Osteocyte (in vitro differentiated cells): ENCODE measurements around the gene CBR3. TPM values are rescaled to one million over a fixed set of nuclear protein-coding genes. Genes with fewer than 3 reads are reported as not detected.

ENCODE experiments used
- DNase-seq: peaks from one replicate; pipeline ENCODE4 v3.0.0; 2021; ENCODE audit warnings: mixed read lengths; ENCODE audit not compliant: unreplicated experiment; ENCODE audit errors: extremely low spot score
- H3K27ac Mint-ChIP-seq: one replicate; pipeline ENCODE4 v1.8.0; 2021; ENCODE audit warnings: mild to moderate bottlenecking, mixed read lengths; ENCODE audit not compliant: unreplicated experiment
- H3K27me3 Mint-ChIP-seq: one replicate; pipeline ENCODE4 v1.8.0; 2021; ENCODE audit warnings: mixed read lengths; ENCODE audit not compliant: unreplicated experiment
- H3K36me3 Mint-ChIP-seq: one replicate; pipeline ENCODE4 v1.8.0; 2021; ENCODE audit warnings: mixed read lengths; ENCODE audit not compliant: unreplicated experiment
- H3K4me1 Mint-ChIP-seq: one replicate; pipeline ENCODE4 v1.8.0; 2021; ENCODE audit warnings: mixed read lengths; ENCODE audit not compliant: unreplicated experiment
- H3K4me3 Mint-ChIP-seq: one replicate; pipeline ENCODE4 v1.8.0; 2021; ENCODE audit warnings: mild to moderate bottlenecking, moderate library complexity, mixed read lengths; ENCODE audit not compliant: unreplicated experiment
- H3K9me3 Mint-ChIP-seq: one replicate; pipeline ENCODE4 v1.8.0; 2021; ENCODE audit warnings: mixed read lengths; ENCODE audit not compliant: unreplicated experiment
- CTCF ChIP-seq: fragments of 200-600 bp; sonication (generic); IDR thresholded peaks from 2 replicates; pipeline ENCODE4 v1.5.0; 2021; ENCODE audit warnings: antibody characterized with exemption, mild to moderate bottlenecking, moderate library complexity
- total RNA-seq: library from RNA; stranded (reverse); gene quantifications from 2 replicates; pipeline ENCODE4 v1.2.1, GENCODE V29; 2021

CBR3 gene
- total RNA-seq, 1 donor from 2014 or later = 7.5 TPM

- TF ChIP-seq CTCF = no peak
- H3K27ac Mint-ChIP-seq = no peak overlapping the region
- no peaks in the 10 kb centered on the region for H3K36me3 Mint-ChIP-seq
- H3K27me3 Mint-ChIP-seq = no peaks in the 10 kb centered on the region
- no peaks in the 10 kb centered on the region for H3K9me3 Mint-ChIP-seq
- H3K4me1 Mint-ChIP-seq = peaks cover 23% of the 10 kb centered on the region
- H3K4me3 Mint-ChIP-seq = no peak overlapping the region
- DNase-seq = no peak
Observed at GRCh38 chr21:36190736-36191135, 55.9 kb downstream of the CBR3 start.

GRCh38 chr21:36193200-36193599, 58.3 kb downstream of the CBR3 start:
- H3K4me3 Mint-ChIP-seq = no peak overlapping the region
- no peaks in the 10 kb centered on the region for H3K9me3 Mint-ChIP-seq
- TF ChIP-seq CTCF = no peak
- H3K27ac Mint-ChIP-seq = no peak overlapping the region
- DNase-seq = no peak
- no peaks in the 10 kb centered on the region for H3K36me3 Mint-ChIP-seq
- H3K4me1 Mint-ChIP-seq = peaks cover 20% of the 10 kb centered on the region
- H3K27me3 Mint-ChIP-seq = no peaks in the 10 kb centered on the region

GRCh38 chr21:36194024-36194423, 59.1 kb downstream of the CBR3 start:
- Mint-ChIP-seq H3K4me3 (no peak overlapping the region), H3K4me1 (peaks cover 11% of the 10 kb centered on the region), H3K9me3 (no peaks in the 10 kb centered on the region), H3K36me3 (no peaks in the 10 kb centered on the region), H3K27me3 (no peaks in the 10 kb centered on the region), H3K27ac (no peak overlapping the region)
- DNase-seq = no peak
- no peak for TF ChIP-seq CTCF

- H3K27ac Mint-ChIP-seq = no peak overlapping the region
- no peaks in the 10 kb centered on the region for H3K27me3 Mint-ChIP-seq
- peaks cover 11% of the 10 kb centered on the region for H3K4me1 Mint-ChIP-seq
- H3K36me3 Mint-ChIP-seq = peaks cover under 1% of the 10 kb centered on the region
- DNase-seq = no peak
- H3K4me3 Mint-ChIP-seq = no peak overlapping the region
- TF ChIP-seq CTCF = no peak
- no peaks in the 10 kb centered on the region for H3K9me3 Mint-ChIP-seq
Observed at GRCh38 chr21:36195613-36196012, 60.7 kb downstream of the CBR3 start.

Other genes starting within 250 kb of the CBR3 start
- gene SETD4, start 74.6 kb upstream of the CBR3 start, total RNA-seq = 16.4 and 16.6 TPM in 2 replicates
- gene CBR1, start 65.1 kb upstream of the CBR3 start, total RNA-seq = 17.2 and 18.0 TPM in 2 replicates
- gene DOP1B, start 21.7 kb downstream of the CBR3 start, total RNA-seq = 14.3 and 16.5 TPM in 2 replicates
- 27.8 and 31.1 TPM in 2 replicates for gene MORC3, start 185.1 kb downstream of the CBR3 start, total RNA-seq